Cardiac muscle cell (in vitro differentiated cells and primary cell): ENCODE data around the gene KYAT1. TPM values are rescaled to one million over a fixed set of nuclear protein-coding genes. Genes with fewer than 3 reads are reported as not detected.

Source experiments
- DNase-seq, 2 donors: peaks; one replicate each; pipeline versions ENCODE4 v3.0.0 to v3.0.0-alpha.2; 2010 to 2017; ENCODE audit warnings: low read depth in 1 of 2, low spot score in 1 of 2
- H3K27ac ChIP-seq: fragments of 200-600 bp; sonication (generic); 2 replicates; pipeline ENCODE4 v1.5.1; 2016
- H3K27me3 ChIP-seq: fragments of 200-600 bp; sonication (generic); 2 replicates; pipeline ENCODE4 v1.6.0; 2016; ENCODE audit warnings: control low read depth
- H3K36me3 ChIP-seq: fragments of 200-600 bp; sonication (generic); 2 replicates; pipeline ENCODE4 v1.5.1; 2016; ENCODE audit warnings: control low read depth
- H3K4me1 ChIP-seq: fragments of 200-600 bp; sonication (generic); 2 replicates; pipeline ENCODE4 v1.8.1; 2017; ENCODE audit warnings: low read depth, mild to moderate bottlenecking, mixed run types
- H3K4me3 ChIP-seq: fragments of 200-600 bp; sonication (generic); 2 replicates; pipeline ENCODE4 v1.5.1; 2016; ENCODE audit warnings: mild to moderate bottlenecking
- H3K9me3 ChIP-seq: fragments of 200-600 bp; sonication (generic); 2 replicates; pipeline ENCODE4 v1.5.1; 2017; ENCODE audit warnings: low read depth, mild to moderate bottlenecking, control low read depth
- polyA plus RNA-seq: library from polyadenylated mRNA; unstranded; fragments of >200 nt; fragmentation: Nextera tagmentation; extraction: Ambion mirVana; gene quantifications from 2 replicates; pipeline ENCODE4 v1.2.1, GENCODE V29; 2016
- total RNA-seq: library from RNA; depleted of rRNA; stranded (reverse); fragments of >200 nt; gene quantifications from 2 replicates; pipeline ENCODE4 v1.2.3, GENCODE V29; 2016
- TF ChIP-seq, protein P1 (sequence below): IDR thresholded peaks from 2 replicates; pipeline ENCODE4 v1.5.1; 2012; ENCODE audit warnings: low read depth, mild to moderate bottlenecking, low read length

Gene KYAT1
- total and polyA plus RNA-seq, 2 experiments from 2014 or later, result 23.3 to 36.9 TPM

DNA sequence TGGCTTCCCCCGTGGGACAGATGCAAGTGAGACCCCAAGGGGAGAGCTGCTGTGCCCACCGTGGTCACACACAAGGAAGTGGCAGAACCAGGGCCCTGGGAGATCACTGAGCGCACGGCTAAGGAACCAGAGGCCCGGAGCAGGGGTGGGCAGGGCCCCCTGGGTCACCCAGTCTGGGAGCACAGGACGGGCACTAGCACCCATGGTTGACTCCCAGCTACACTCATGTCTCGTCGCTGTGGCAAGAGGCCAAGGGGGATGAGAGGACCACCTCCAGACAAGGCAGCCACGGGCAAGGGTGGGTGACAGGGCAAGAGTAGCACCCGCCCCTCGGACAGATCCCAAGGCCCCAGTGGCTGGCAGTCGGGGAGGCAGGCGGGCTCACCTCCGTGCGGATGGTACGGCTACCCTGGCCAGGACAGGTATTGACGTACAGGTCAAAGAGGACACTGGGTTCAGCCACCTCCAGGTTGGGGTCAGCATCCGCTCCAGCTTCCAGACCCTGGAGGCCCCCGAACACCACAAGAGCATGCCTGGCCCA, 58.3 kb downstream of the KYAT1 start:
- TF ChIP-seq, protein P1, sequence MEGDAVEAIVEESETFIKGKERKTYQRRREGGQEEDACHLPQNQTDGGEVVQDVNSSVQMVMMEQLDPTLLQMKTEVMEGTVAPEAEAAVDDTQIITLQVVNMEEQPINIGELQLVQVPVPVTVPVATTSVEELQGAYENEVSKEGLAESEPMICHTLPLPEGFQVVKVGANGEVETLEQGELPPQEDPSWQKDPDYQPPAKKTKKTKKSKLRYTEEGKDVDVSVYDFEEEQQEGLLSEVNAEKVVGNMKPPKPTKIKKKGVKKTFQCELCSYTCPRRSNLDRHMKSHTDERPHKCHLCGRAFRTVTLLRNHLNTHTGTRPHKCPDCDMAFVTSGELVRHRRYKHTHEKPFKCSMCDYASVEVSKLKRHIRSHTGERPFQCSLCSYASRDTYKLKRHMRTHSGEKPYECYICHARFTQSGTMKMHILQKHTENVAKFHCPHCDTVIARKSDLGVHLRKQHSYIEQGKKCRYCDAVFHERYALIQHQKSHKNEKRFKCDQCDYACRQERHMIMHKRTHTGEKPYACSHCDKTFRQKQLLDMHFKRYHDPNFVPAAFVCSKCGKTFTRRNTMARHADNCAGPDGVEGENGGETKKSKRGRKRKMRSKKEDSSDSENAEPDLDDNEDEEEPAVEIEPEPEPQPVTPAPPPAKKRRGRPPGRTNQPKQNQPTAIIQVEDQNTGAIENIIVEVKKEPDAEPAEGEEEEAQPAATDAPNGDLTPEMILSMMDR, result no peak
- H3K36me3 ChIP-seq, result peaks cover 22% of the 10 kb centered on the region
- peaks cover 10% of the 10 kb centered on the region for H3K4me1 ChIP-seq
- no peak overlapping the region for H3K4me3 ChIP-seq
- no peak for DNase-seq
- no peaks in the 10 kb centered on the region for H3K27me3 ChIP-seq
- H3K9me3 ChIP-seq, result no peaks in the 10 kb centered on the region
- no peak overlapping the region for H3K27ac ChIP-seq

DNA sequence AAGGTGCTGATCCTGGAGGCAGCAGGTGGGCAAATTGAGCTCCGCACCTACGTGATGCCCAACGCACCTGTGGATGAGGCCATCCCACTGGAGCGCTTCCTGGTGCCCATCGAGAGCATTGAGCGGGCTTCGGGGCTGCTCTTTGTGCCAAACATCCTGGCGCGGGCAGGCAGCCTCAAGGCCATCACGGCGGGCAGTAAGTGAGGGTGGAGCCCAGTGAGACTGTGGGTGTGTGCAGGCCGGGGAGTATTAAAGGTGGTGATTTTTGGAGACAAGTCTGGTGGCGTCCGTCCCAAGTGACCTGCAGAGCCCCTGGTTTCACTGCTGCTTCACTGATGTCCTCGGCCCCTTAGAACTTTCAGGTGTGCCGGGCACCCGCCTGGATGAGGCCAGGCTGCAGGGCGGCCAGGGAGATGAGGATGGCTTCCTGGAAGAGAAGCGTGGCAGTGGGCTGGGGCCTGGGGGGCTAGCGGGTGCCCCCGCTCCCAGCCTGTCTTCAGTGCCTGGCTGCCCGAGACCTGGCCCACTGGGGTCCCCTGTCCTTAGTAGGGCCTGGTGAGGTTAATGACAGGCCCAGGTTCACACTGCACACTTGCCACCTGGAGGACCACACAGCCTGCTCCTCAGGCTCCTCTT, 59.2 kb downstream of the KYAT1 start:
- Histone ChIP-seq H3K9me3 (no peaks in the 10 kb centered on the region), H3K36me3 (peaks cover 19% of the 10 kb centered on the region), H3K27me3 (no peaks in the 10 kb centered on the region), H3K27ac (no peak overlapping the region), H3K4me1 (peaks cover 10% of the 10 kb centered on the region), H3K4me3 (no peak overlapping the region)
- DNase-seq, result no peak
- TF ChIP-seq, protein P1, result no peak

DNA sequence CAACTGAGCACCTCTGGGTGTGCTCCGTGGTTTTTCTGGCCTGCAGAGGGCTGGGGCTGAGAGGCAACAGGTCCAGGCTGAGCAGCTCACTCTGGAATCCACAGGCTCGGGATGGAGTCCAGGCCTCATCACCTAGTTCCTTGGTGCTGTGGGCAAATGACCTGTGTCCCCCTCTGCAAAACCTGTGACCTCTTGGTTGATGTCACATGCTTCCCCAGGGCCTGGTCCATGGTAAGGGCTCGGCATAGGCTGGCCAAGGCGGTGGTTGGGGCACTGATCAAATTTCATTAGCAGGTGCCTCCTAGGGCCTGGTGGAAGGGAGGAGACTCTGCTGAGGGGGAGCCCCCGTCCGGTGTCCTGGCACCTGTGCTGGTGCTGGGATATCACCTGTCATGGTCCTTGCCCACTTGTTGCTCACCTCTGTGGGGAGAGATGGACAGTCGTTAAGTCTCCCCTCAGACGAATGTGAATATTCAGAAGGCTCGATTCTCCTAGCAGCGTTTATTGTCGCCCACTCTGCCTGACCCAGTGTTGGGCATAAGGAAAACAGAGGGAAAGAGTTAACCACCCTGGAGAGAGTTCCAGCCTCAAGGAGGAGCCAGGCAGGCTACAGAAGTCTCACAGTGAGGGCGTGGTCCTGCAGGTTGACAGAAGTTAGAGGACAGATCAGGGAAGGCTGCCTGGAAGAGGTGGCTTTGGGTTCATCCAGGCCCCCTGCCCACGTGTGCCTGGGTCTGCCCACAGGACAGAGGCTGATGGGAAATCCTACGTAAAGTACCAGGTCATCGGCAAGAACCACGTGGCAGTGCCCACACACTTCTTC, 60.0 kb downstream of the KYAT1 start:
- peaks cover 19% of the 10 kb centered on the region for H3K36me3 ChIP-seq
- TF ChIP-seq, protein P1, result no peak
- peaks cover 10% of the 10 kb centered on the region for H3K4me1 ChIP-seq

DNA sequence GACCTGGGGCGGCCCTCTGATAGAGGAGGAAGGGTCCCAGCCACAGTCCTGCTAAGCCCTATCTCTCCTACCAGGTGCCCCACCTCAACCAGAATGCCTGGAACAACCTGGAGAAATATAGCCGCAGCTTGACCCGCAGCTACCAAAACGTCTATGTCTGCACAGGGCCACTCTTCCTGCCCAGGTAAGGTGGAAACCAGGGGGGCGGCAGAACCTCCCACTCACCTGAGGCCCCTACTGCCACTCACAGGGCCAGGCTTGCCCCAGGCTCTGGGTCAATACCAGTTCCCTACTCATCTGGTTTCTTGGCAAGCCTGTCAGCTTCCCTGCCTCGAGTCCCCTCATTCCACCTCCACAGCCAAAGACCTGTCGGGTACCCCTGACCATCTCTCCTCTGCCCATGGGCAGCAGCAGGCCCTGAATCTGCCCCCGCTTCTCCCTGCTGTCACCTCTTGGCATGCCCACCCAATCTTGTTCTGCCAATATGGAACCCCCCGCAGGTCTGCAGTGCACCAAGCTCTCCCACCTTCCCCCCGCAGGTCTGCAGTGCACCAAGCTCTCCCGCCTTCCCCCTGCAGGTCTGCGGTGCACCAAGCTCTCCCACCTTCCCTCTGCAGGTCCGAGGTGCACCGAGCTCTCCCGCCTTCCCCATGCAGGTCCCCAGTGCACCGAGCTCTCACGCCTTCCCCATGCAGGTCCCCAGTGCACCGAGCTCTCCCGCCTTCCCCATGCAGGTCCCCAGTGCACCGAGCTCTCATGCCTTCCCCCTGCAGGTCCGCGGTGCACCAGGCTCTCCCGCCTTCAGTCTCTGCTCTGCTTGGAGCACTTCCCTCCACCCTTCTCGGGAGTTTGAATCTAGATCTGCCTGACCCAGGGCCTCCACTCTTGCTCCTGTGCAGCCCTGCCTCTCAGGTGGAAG, 60.8 kb downstream of the KYAT1 start:
- TF ChIP-seq, protein P1, result no peak
- Histone ChIP-seq H3K4me3 (no peak overlapping the region), H3K36me3 (peaks cover 19% of the 10 kb centered on the region), H3K27me3 (no peaks in the 10 kb centered on the region), H3K27ac (no peak overlapping the region), H3K4me1 (peaks cover 10% of the 10 kb centered on the region), H3K9me3 (no peaks in the 10 kb centered on the region)
- DNase-seq, result no peak

More for the DNA sequence above, 60.0 kb downstream of the KYAT1 start:
- no peak for DNase-seq
- H3K9me3 ChIP-seq, result no peaks in the 10 kb centered on the region
- H3K4me3 ChIP-seq, result no peak overlapping the region
- H3K27me3 ChIP-seq, result no peaks in the 10 kb centered on the region
- H3K27ac ChIP-seq, result no peak overlapping the region
